Sigmoid colon (tissue), 4 donors: ENCODE data around the gene SCN4B.

Source experiments
- POLR2A ChIP-seq, 2 donors: fragments of 450-650 bp; IDR thresholded peaks; one replicate each; pipeline ENCODE4 v1.6.1; 2016; ENCODE audit warnings: antibody characterized with exemption in 2 of 2, mild to moderate bottlenecking in 2 of 2, moderate library complexity in 2 of 2
- POLR2AphosphoS5 ChIP-seq, 4 donors: sonication (generic); formaldehyde crosslinking; IDR thresholded peaks; one replicate each; pipeline ENCODE4 v1.6.1; 2017; ENCODE audit warnings: antibody characterized with exemption in 4 of 4

- TF ChIP-seq POLR2A (IDR thresholded peaks at IDR 0.05) (no peak), POLR2AphosphoS5 (IDR thresholded peaks at IDR 0.05) (no peak)
Measured at GRCh38 chr11:118156531-118157185, 4.0 kb upstream of the SCN4B start.
